A673 (cell line): Measurements from ENCODE around the gene WDR31. TPM values are rescaled to one million over a fixed set of nuclear protein-coding genes. Genes with fewer than 3 reads are reported as not detected.
"Not testable (repeated sequence)": the region's sequence is repeated elsewhere in the genome, so short reads cannot be mapped to it uniquely, and the experiment has no call there.

Source experiments
- BruUV-seq: library from RNA; stranded (reverse); fragments of 400-500 nt; replicated peaks from 2 replicates; lab custom pipeline; 2021; lab: Mats Ljungman, UMichigan
- CTCF ChIA-PET: fragments of 300-600 bp; sonication (Branson Sonifier 250); formaldehyde crosslinking; loops from one replicate; lab custom pipeline; 2022; ENCODE audit warnings: antibody characterized with exemption; lab: Charles Lee
- POLR2A ChIA-PET: fragments of 300-600 bp; sonication (Branson Sonifier 250); formaldehyde crosslinking; loops from one replicate; lab custom pipeline; 2022; ENCODE audit warnings: antibody characterized with exemption; ENCODE audit not compliant: low non-redundant PET; lab: Charles Lee
- DNase-seq: peaks from one replicate; pipeline ENCODE4 v3.0.0-alpha.2; 2015; ENCODE audit warnings: low spot score
- H3K27ac ChIP-seq: fragments of 200-600 bp; sonication (generic); 2 replicates; pipeline ENCODE4 v1.5.1; 2016; ENCODE audit warnings: mixed run types, low read depth, mild to moderate bottlenecking, mixed read lengths, antibody characterized with exemption, low read length; ENCODE audit not compliant: poor library complexity, severe bottlenecking
- H3K27me3 ChIP-seq: fragments of 200-600 bp; sonication (generic); replicated peaks from 2 replicates; pipeline ENCODE4 v1.6.1; 2017; ENCODE audit warnings: mixed run types, low read depth, mild to moderate bottlenecking, mixed read lengths, antibody characterized with exemption, low read length; ENCODE audit not compliant: insufficient read depth, poor library complexity
- H3K36me3 ChIP-seq: fragments of 200-600 bp; sonication (generic); 2 replicates; pipeline ENCODE4 v1.6.1; 2016; ENCODE audit warnings: mixed run types, mild to moderate bottlenecking, mixed read lengths, antibody characterized with exemption, low read length; ENCODE audit not compliant: insufficient read depth, poor library complexity, severe bottlenecking
- H3K4me1 ChIP-seq: fragments of 200-600 bp; sonication (generic); 2 replicates; pipeline ENCODE4 v1.6.1; 2017; ENCODE audit warnings: mixed run types, mild to moderate bottlenecking, mixed read lengths, antibody characterized with exemption, low read length; ENCODE audit not compliant: insufficient read depth, poor library complexity, severe bottlenecking
- H3K4me3 ChIP-seq: fragments of 200-600 bp; sonication (generic); 2 replicates; pipeline ENCODE4 v1.5.1; 2016; ENCODE audit warnings: low read depth, mixed run types, mild to moderate bottlenecking, mixed read lengths, low read length; ENCODE audit not compliant: poor library complexity, severe bottlenecking
- H3K9me3 ChIP-seq: fragments of 200-600 bp; sonication (generic); 2 replicates; pipeline ENCODE4 v1.6.1; 2016; ENCODE audit warnings: mixed run types, low read depth, mild to moderate bottlenecking, mixed read lengths, antibody characterized with exemption, low read length; ENCODE audit not compliant: poor library complexity, severe bottlenecking
- EZH2 ChIP-seq: fragments of 200-600 bp; sonication (generic); IDR thresholded peaks from 2 replicates; pipeline ENCODE4 v1.6.1; 2017; ENCODE audit warnings: borderline replicate concordance, low read depth, mild to moderate bottlenecking, mixed read lengths, antibody characterized with exemption, low read length; ENCODE audit not compliant: poor library complexity, severe bottlenecking
- intact Hi-C: fragments of 100-400 bp; cut with micrococcal nuclease; formaldehyde crosslinking; loops from one replicate; pipeline ENCODE4 v1.10.0; 2022; ENCODE audit not compliant: unreplicated experiment
- total RNA-seq: library from RNA; stranded (reverse); gene quantifications from 2 replicates; pipeline ENCODE4 v1.2.3, GENCODE V29; 2021
- TF ChIP-seq, protein P1 (sequence below): fragments of 300-800, 200-600 bp; sonication (generic); conservative IDR thresholded peaks from 2 replicates; pipeline ENCODE4 v1.5.1; 2017; ENCODE audit warnings: low read depth, mild to moderate bottlenecking, antibody characterized with exemption, low read length, moderate library complexity, mixed read lengths

Gene WDR31
- total RNA-seq, 1 experiment from 2014 or later: 1.3 TPM

DNA sequence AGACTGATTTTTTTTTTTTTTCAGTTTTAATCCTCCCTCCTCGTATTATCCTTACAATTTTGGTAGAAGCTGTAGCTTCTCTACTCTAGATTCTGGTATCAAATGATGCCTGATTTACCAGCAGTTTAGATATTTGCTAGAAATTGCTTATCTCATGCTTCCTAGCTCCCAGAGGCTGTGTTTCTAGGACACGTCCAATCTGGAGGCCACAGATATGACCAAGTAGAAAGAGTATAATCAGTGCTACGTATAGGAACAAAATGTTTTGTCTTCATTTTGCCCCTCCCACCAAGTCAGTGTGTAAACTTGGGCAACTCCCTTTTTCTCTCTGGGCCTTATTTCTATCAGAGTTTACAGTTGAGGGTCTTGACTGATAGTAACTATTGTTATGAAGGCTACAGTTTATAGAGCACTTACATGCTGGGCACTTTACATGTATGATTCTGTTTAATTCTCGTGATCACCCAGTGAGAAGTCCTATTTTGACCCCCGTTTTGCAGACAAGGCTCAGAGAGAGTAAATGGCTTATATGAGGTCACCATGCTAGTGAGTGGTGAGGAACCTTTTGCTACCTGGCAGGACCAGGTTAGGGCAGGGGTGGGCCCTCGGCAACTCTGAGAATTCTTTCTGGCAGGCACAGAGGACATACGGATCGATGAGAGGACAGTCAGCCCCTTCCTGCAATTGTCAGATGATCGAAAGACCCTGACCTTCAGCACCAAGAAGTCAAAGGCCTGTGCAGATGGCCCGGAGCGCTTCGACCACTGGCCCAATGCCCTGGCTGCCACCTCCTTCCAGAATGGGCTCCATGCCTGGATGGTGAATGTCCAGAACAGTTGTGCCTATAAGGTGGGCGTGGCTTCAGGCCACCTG lies 29.1 kb upstream of the WDR31 start:
- no peaks in the 10 kb centered on the region for H3K27me3 ChIP-seq
- DNase-seq: no peak
- no peaks in the 10 kb centered on the region for H3K9me3 ChIP-seq
- no peak overlapping the region for H3K27ac ChIP-seq
- ChIA-PET POLR2A (no interaction called here), CTCF (no interaction called here)
- no peak overlapping the region for H3K4me3 ChIP-seq
- intact Hi-C loops: no loop called here
- peaks cover 6% of the 10 kb centered on the region for H3K36me3 ChIP-seq
- TF ChIP-seq, protein P1, sequence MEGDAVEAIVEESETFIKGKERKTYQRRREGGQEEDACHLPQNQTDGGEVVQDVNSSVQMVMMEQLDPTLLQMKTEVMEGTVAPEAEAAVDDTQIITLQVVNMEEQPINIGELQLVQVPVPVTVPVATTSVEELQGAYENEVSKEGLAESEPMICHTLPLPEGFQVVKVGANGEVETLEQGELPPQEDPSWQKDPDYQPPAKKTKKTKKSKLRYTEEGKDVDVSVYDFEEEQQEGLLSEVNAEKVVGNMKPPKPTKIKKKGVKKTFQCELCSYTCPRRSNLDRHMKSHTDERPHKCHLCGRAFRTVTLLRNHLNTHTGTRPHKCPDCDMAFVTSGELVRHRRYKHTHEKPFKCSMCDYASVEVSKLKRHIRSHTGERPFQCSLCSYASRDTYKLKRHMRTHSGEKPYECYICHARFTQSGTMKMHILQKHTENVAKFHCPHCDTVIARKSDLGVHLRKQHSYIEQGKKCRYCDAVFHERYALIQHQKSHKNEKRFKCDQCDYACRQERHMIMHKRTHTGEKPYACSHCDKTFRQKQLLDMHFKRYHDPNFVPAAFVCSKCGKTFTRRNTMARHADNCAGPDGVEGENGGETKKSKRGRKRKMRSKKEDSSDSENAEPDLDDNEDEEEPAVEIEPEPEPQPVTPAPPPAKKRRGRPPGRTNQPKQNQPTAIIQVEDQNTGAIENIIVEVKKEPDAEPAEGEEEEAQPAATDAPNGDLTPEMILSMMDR: no peak
- no peak for TF ChIP-seq EZH2
- no peaks in the 10 kb centered on the region for H3K4me1 ChIP-seq
- no TSS peak for BruUV-seq

DNA sequence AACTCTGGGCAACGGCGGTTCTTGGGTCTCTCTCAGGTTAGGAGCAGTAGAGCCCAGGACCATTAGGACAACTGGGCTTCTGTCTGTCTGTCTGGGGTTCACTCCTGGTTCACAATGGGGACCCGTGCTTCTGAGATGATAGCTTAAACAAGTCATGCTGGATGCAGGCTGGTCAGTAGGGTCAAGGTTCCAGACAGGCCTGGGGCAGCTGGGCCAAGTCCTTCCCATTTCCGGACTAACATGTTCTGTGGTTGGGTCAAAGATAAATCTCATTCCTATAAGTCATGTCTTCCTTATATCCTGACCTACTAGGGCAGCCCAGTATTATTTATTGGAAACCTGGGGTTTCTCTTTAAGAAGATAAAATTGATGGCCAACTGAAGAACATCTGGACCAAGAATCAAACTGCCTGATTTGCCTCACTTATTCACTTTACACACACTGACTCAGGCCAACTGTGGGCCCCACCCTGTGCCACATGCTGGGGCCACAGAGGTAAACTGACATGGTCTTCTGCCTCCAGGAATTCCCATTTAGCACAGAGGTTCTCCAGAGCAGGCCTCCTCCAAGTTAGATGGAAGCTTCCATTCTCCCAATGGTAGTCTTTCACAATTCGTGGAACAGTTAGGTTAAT lies 28.4 kb upstream of the WDR31 start:
- no peaks in the 10 kb centered on the region for H3K4me1 ChIP-seq
- TF ChIP-seq, protein P1: no peak
- TF ChIP-seq EZH2: no peak
- no TSS peak for BruUV-seq
- H3K9me3 ChIP-seq: no peaks in the 10 kb centered on the region
- H3K36me3 ChIP-seq: no peaks in the 10 kb centered on the region
- DNase-seq: no peak
- ChIA-PET POLR2A (no interaction called here), CTCF (no interaction called here)
- H3K27me3 ChIP-seq: no peaks in the 10 kb centered on the region
- H3K4me3 ChIP-seq: no peak overlapping the region
- H3K27ac ChIP-seq: no peak overlapping the region
- intact Hi-C loops: no loop called here

DNA sequence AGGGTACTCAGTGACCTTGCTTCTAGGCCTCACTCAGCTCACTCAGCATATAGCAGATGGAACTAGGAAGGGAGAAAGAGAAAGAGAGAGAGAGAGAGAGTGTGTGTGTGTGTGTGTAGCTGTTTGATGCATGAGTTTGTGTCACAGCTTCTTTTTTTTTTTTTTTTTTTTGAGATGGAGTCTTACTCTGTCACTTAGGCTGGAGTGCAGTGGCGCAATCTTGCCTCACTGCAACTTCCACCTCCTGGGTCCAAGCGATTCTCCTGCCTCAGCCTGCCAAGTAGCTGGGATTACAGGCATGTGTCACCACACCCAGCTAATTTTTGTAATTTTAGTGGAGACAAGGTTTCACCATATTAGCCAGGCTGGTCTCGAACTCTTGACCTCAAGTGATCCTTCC lies 25.6 kb upstream of the WDR31 start:
- CTCF ChIA-PET, H3K36me3 ChIP-seq, POLR2A ChIA-PET, BruUV-seq, intact Hi-C loops, H3K27ac ChIP-seq, H3K4me1 ChIP-seq, H3K4me3 ChIP-seq, H3K9me3 ChIP-seq, H3K27me3 ChIP-seq, DNase-seq: not testable (repeated sequence)
